Activated CD4-positive, alpha-beta T cell treated with anti-CD3 and anti-CD28 coated beads, Interleukin-2, amount 50 U/mL, for 4 hours (primary cell): Measurements from ENCODE around the gene RGL1.

Experiments
- DNase-seq, 2 experiments: peaks; one replicate each; pipeline ENCODE4 v3.0.0-alpha.2; 2020

The RGL1 gene

GRCh38 chr1:183920651-183921050 is 115.7 kb downstream of the RGL1 start:
- no peak for DNase-seq

GRCh38 chr1:183922197-183922596 is 117.3 kb downstream of the RGL1 start:
- DNase-seq = no peak

GRCh38 chr1:183925947-183926346 is 121.0 kb downstream of the RGL1 start:
- no peak for DNase-seq

- DNase-seq = no peak
Observed at GRCh38 chr1:183926983-183927382, 122.1 kb downstream of the RGL1 start.

GRCh38 chr1:183931646-183932271 is 126.8 kb downstream of the RGL1 start:
- no peak for DNase-seq

GRCh38 chr1:183932412-183932811 is 127.5 kb downstream of the RGL1 start:
- DNase-seq = no peak

GRCh38 chr1:183933528-183934179 is 128.7 kb downstream of the RGL1 start:
- DNase-seq = no peak

- no peak for DNase-seq
Observed at GRCh38 chr1:183934314-183934713, 129.4 kb downstream of the RGL1 start.

GRCh38 chr1:183936009-183936408 is 131.1 kb downstream of the RGL1 start:
- DNase-seq = no peak

GRCh38 chr1:183936791-183937190 is 131.9 kb downstream of the RGL1 start:
- no peak for DNase-seq

- DNase-seq = no peak
Observed at GRCh38 chr1:183937611-183938010, 132.7 kb downstream of the RGL1 start.

GRCh38 chr1:183941001-183941400 is 136.1 kb downstream of the RGL1 start:
- DNase-seq = no peak

GRCh38 chr1:183942933-183943693 is 138.2 kb downstream of the RGL1 start:
- no peak for DNase-seq

- DNase-seq = no peak
Observed at GRCh38 chr1:183945428-183946319, 140.8 kb downstream of the RGL1 start.

GRCh38 chr1:183946320-183946613 is 141.3 kb downstream of the RGL1 start:
- no peak for DNase-seq

GRCh38 chr1:183947988-183948387 is 143.1 kb downstream of the RGL1 start:
- no peak for DNase-seq

- DNase-seq = no peak
Observed at GRCh38 chr1:183952101-183952500, 147.2 kb downstream of the RGL1 start.

GRCh38 chr1:183953031-183953430 is 148.1 kb downstream of the RGL1 start:
- DNase-seq = no peak

GRCh38 chr1:183954496-183954895 is 149.6 kb downstream of the RGL1 start:
- DNase-seq = no peak

GRCh38 chr1:183956559-183957188 is 151.8 kb downstream of the RGL1 start:
- peak; percentile 12 to 23 for DNase-seq

- no peak for DNase-seq
Observed at GRCh38 chr1:183957216-183957830, 152.4 kb downstream of the RGL1 start.

GRCh38 chr1:183958958-183959357 is 154.0 kb downstream of the RGL1 start:
- DNase-seq = no peak
